AG04449 (cell line): ENCODE results near the gene PHF8.

Source experiments
- CTCF ChIA-PET: fragments of 350-600 bp; formaldehyde crosslinking; extraction: SDS; loops from one replicate; lab custom pipeline; 2021; ENCODE audit warnings: antibody characterized with exemption; lab: Yijun Ruan, JAX
- POLR2A ChIA-PET: fragments of 400-600, 350-600 bp; formaldehyde crosslinking; extraction: SDS; loops from one replicate; lab custom pipeline; 2020; ENCODE audit warnings: antibody characterized with exemption, inconsistent platforms; lab: Yijun Ruan, JAX
- DNase-seq: peaks from one replicate; pipeline ENCODE4 v3.0.0-alpha.2; 2010; ENCODE audit warnings: low read depth, low spot score
- H3K4me3 ChIP-seq: 2 replicates; pipeline ENCODE4 v1.5.1; 2011; ENCODE audit warnings: low read depth, mild to moderate bottlenecking, control low read depth, low read length
- TF ChIP-seq, protein P1 (sequence below): IDR thresholded peaks from one replicate; pipeline ENCODE4 v1.5.1; 2011; ENCODE audit warnings: mild to moderate bottlenecking, moderate library complexity, low read length, control low read depth, inconsistent platforms; ENCODE audit not compliant: insufficient read depth; ENCODE audit errors: missing control alignments

Gene PHF8

DNA sequence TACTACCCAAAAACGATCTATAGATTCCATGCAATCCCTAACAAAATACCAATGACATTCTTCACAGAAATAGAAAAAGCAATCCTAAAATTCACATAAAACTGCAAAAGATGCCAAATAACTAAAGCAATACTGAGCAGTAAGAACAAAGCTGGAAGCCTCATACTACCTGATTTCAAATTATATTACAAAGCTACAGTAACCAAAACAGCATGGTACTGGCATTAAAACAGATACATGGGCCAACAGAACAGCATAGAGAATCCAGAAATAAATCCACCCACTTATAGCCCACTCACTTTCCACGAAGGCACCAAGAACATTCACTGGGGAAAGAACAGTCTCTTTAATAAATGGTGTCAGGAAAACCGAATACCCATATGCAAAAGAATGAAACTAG, 74.7 kb downstream of the PHF8 start:
- no peak for DNase-seq
- ChIA-PET CTCF (no interaction called here), POLR2A (no interaction called here)
- H3K4me3 ChIP-seq, result no peak overlapping the region
- TF ChIP-seq, protein P1, sequence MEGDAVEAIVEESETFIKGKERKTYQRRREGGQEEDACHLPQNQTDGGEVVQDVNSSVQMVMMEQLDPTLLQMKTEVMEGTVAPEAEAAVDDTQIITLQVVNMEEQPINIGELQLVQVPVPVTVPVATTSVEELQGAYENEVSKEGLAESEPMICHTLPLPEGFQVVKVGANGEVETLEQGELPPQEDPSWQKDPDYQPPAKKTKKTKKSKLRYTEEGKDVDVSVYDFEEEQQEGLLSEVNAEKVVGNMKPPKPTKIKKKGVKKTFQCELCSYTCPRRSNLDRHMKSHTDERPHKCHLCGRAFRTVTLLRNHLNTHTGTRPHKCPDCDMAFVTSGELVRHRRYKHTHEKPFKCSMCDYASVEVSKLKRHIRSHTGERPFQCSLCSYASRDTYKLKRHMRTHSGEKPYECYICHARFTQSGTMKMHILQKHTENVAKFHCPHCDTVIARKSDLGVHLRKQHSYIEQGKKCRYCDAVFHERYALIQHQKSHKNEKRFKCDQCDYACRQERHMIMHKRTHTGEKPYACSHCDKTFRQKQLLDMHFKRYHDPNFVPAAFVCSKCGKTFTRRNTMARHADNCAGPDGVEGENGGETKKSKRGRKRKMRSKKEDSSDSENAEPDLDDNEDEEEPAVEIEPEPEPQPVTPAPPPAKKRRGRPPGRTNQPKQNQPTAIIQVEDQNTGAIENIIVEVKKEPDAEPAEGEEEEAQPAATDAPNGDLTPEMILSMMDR, result no peak

GRCh38 chrX:53950130-53950733, 94.0 kb downstream of the PHF8 start:
- H3K4me3 ChIP-seq, result no peak overlapping the region
- ChIA-PET CTCF (no interaction called here), POLR2A (no interaction called here)
- TF ChIP-seq, protein P1, result no peak
- DNase-seq, result no peak

DNA sequence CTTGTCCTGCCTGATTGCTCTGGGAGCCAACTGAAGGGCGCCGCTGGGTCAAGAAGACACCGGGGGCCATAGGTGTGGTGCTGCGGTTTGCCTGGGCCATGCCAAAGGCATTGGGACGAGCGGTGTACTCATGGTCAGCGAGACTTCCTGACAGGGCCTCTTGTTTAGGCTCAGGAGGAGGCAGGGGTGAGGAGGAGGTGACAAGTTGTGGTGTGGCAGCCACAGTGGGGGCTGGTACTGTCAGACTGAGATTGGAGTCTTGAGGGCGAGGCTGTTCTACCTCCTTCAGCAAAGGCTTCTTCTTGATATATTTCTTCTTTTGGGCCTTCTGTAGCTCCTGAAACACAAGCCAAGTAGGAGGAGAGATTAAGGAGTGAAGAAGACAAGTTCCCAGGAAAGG, 104.1 kb downstream of the PHF8 start:
- H3K4me3 ChIP-seq, result no peak overlapping the region
- ChIA-PET POLR2A (no interaction called here), CTCF (no interaction called here)
- TF ChIP-seq, protein P1, result no peak
- DNase-seq, result no peak

GRCh38 chrX:53939127-53939526, 105.1 kb downstream of the PHF8 start:
- CTCF ChIA-PET, result no interaction called here
- DNase-seq, result no peak
- TF ChIP-seq, protein P1, result no peak
- no peak overlapping the region for H3K4me3 ChIP-seq
- POLR2A ChIA-PET, result no interaction called here

- no peak for DNase-seq
- ChIA-PET CTCF (no interaction called here), POLR2A (no interaction called here)
- H3K4me3 ChIP-seq, result no peak overlapping the region
- TF ChIP-seq, protein P1, result no peak
Observed at GRCh38 chrX:53930515-53931380, 113.5 kb downstream of the PHF8 start.

- CTCF ChIA-PET, result no interaction called here
- TF ChIP-seq, protein P1, result no peak
- POLR2A ChIA-PET, result no interaction called here
Observed at GRCh38 chrX:53926030-53926429, 118.2 kb downstream of the PHF8 start.

More at GRCh38 chrX:53926030-53926429, 118.2 kb downstream of the PHF8 start:
- no peak for DNase-seq
- H3K4me3 ChIP-seq, result no peak overlapping the region
